Neural crest cell (in vitro differentiated cells): ENCODE measurements around the gene NLRP3. TPM values are rescaled to one million over a fixed set of nuclear protein-coding genes. Genes with fewer than 3 reads are reported as not detected.

ENCODE experiments used
- DNase-seq: peaks from one replicate; pipeline ENCODE4 v3.0.0; 2021; ENCODE audit warnings: low read depth, mixed read lengths, low spot score
- H3K27ac Mint-ChIP-seq: one replicate; pipeline ENCODE4 v1.8.0; 2021; ENCODE audit warnings: mild to moderate bottlenecking, mixed read lengths; ENCODE audit not compliant: unreplicated experiment
- H3K27me3 Mint-ChIP-seq: 2 replicates; pipeline ENCODE4 v1.8.0; 2021; ENCODE audit warnings: low read depth, mild to moderate bottlenecking, mixed read lengths
- H3K36me3 Mint-ChIP-seq: 2 replicates; pipeline ENCODE4 v1.8.0; 2021; ENCODE audit warnings: low read depth, mild to moderate bottlenecking, mixed read lengths
- H3K4me1 Mint-ChIP-seq: 2 replicates; pipeline ENCODE4 v1.8.0; 2021; ENCODE audit warnings: mixed read lengths
- H3K4me3 Mint-ChIP-seq: one replicate; pipeline ENCODE4 v1.8.0; 2021; ENCODE audit warnings: mild to moderate bottlenecking, mixed read lengths
- H3K9me3 Mint-ChIP-seq: 2 replicates; pipeline ENCODE4 v1.8.0; 2021; ENCODE audit warnings: mixed read lengths
- total RNA-seq: library from RNA; stranded (reverse); gene quantifications from 2 replicates; pipeline ENCODE4 v1.2.1, GENCODE V29; 2021
- TF ChIP-seq, protein P1 (sequence below): fragments of 200-600 bp; sonication (generic); conservative IDR thresholded peaks from 2 replicates; pipeline ENCODE4 v1.5.0; 2021; ENCODE audit warnings: antibody characterized with exemption, mild to moderate bottlenecking

The NLRP3 gene
- total RNA-seq, 1 donor from 2014 or later, result 0.07 TPM

DNA sequence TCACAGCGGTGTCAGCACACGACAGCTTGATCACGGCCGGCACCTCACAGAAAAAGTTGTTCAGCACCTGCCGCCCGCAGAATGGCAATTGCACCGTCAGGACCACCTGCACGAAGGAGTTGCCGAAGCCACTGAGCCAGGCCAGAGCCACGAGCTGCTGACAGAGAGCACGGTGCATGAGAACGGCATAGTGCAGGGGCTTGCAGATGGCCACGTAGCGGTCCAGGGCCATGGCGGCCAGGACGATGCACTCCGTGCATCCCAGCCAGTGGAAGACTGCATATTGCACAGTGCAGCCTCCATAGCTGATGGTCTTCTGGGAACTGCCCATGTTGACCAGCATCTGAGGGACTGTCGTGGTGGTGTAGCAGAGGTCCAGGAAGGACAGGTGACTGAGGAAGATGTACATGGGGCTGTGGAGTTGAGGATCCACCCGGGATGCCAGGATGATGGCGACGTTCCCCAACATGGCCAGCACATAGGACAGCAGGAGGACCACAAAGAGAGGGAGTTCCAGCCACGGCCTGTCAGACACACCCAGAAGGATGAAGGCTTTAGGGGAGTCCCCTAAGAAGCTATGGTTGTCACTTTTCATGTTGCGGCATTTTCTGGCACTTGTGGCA lies 35.5 kb downstream of the NLRP3 start:
- TF ChIP-seq, protein P1, sequence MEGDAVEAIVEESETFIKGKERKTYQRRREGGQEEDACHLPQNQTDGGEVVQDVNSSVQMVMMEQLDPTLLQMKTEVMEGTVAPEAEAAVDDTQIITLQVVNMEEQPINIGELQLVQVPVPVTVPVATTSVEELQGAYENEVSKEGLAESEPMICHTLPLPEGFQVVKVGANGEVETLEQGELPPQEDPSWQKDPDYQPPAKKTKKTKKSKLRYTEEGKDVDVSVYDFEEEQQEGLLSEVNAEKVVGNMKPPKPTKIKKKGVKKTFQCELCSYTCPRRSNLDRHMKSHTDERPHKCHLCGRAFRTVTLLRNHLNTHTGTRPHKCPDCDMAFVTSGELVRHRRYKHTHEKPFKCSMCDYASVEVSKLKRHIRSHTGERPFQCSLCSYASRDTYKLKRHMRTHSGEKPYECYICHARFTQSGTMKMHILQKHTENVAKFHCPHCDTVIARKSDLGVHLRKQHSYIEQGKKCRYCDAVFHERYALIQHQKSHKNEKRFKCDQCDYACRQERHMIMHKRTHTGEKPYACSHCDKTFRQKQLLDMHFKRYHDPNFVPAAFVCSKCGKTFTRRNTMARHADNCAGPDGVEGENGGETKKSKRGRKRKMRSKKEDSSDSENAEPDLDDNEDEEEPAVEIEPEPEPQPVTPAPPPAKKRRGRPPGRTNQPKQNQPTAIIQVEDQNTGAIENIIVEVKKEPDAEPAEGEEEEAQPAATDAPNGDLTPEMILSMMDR, result no peak
- H3K9me3 Mint-ChIP-seq, result no peaks in the 10 kb centered on the region
- DNase-seq, result no peak
- no peak overlapping the region for H3K4me3 Mint-ChIP-seq
- H3K36me3 Mint-ChIP-seq, result no peaks in the 10 kb centered on the region
- no peak overlapping the region for H3K27ac Mint-ChIP-seq
- peaks cover 19% of the 10 kb centered on the region for H3K27me3 Mint-ChIP-seq
- H3K4me1 Mint-ChIP-seq, result peaks cover 3% of the 10 kb centered on the region

DNA sequence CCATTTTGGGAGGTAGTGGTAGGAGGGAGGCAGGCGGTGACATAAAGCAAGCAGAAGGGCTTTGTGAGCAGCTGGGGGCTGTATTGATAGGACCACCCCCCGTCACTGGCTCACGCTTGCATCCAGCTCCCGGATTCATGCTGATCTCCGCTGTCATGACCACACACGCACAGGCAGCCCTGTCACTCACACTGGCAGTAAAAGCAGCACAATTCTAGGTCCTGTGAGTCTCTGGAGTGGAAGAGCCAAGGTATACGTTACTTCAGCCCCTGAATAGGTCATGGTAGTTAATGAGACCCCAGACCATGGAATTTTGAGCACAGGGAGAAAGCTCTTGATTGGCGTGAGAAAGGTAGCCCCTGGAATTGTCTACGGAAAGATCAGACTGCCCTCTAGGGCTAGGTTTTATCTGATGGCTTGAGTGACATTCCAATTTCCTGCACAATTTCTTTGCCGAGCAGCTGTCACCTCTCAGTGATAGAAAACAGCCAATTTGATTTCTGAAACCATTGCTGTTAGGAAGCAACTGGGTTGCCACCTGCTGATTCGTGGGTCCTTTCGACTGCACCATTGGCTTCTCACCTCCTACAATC lies 36.6 kb downstream of the NLRP3 start:
- H3K36me3 Mint-ChIP-seq, result no peaks in the 10 kb centered on the region
- H3K27me3 Mint-ChIP-seq, result peaks cover 19% of the 10 kb centered on the region
- H3K27ac Mint-ChIP-seq, result no peak overlapping the region
- H3K9me3 Mint-ChIP-seq, result no peaks in the 10 kb centered on the region
- TF ChIP-seq, protein P1, result no peak
- peaks cover 3% of the 10 kb centered on the region for H3K4me1 Mint-ChIP-seq
- H3K4me3 Mint-ChIP-seq, result no peak overlapping the region
- no peak for DNase-seq

DNA sequence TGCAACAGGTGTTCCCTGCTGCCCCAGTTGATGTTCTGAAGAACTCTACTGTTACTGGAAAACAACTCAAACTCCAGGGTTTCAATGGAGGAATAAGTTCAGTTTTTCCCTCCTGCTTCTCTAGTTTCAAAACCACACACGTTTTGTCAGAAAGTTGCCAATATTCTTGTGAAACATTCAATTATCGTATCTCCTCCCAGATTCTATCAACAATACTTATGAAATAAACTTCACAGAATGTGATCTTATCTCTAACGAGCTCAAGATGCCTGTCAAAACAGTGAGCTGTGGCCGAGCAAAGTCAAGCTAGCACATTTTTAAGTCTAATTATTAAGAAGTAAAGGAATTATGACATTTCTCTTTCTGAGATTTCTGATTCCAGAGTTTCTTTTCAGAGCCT lies 37.3 kb downstream of the NLRP3 start:
- H3K27ac Mint-ChIP-seq, result no peak overlapping the region
- DNase-seq, result no peak
- H3K27me3 Mint-ChIP-seq, result peaks cover 19% of the 10 kb centered on the region
- H3K9me3 Mint-ChIP-seq, result no peaks in the 10 kb centered on the region
- no peaks in the 10 kb centered on the region for H3K36me3 Mint-ChIP-seq
- peaks cover 3% of the 10 kb centered on the region for H3K4me1 Mint-ChIP-seq
- no peak overlapping the region for H3K4me3 Mint-ChIP-seq
- TF ChIP-seq, protein P1, result no peak

DNA sequence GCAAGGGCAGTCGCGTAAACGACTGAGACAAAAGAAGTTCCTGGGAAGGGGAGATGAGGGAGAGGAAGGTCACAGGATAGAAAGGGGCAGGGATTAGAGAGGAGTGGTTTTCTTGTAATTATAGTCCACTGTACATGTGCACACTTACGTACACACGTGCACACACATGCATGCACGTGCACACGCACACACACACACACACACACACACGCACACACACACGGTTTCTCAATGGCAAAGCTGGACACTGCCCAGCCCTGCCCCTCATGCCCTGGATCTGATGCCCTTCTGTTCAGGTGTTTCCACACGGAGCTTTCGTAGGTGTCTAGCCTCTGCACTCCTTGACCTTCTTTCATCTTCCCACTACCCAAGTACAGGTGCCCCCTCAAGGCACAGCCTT lies 38.0 kb downstream of the NLRP3 start:
- no peaks in the 10 kb centered on the region for H3K9me3 Mint-ChIP-seq
- DNase-seq, result no peak
- peaks cover 19% of the 10 kb centered on the region for H3K27me3 Mint-ChIP-seq
- TF ChIP-seq, protein P1, result no peak
- H3K36me3 Mint-ChIP-seq, result no peaks in the 10 kb centered on the region
- H3K4me3 Mint-ChIP-seq, result no peak overlapping the region
- no peak overlapping the region for H3K27ac Mint-ChIP-seq
- peaks cover 3% of the 10 kb centered on the region for H3K4me1 Mint-ChIP-seq

DNA sequence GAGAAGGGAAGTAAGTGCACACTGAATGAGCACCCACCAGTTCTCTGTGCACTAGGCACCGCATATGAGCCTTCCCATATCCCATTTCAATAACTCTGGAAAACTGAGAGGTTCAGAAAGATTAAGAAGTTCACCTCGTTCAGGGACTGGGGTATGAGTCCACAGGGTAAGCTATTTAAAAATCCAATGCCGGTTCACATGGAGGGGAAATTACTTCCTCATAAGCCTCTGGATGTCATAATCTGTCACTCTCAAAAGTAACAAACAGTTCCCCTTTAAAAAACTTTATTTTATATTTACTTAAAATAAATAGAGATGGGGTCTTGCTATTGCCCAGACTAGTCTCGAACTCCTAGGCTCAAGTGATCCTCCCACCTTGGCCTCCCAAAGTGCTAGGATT lies 40.0 kb downstream of the NLRP3 start:
- Mint-ChIP-seq H3K9me3 (no peaks in the 10 kb centered on the region), H3K4me3 (no peak overlapping the region), H3K27me3 (peaks cover 16% of the 10 kb centered on the region), H3K36me3 (no peaks in the 10 kb centered on the region), H3K4me1 (peaks cover 3% of the 10 kb centered on the region), H3K27ac (no peak overlapping the region)
- no peak for DNase-seq
- TF ChIP-seq, protein P1, result no peak
